ENCODE measurements around the gene POLR1A.
A peak's percentile ranks its signal among the peaks of the same experiment; 100 is the strongest.

POLR1A gene

GRCh38 chr2:86036669-86037138, 69.0 kb downstream of the POLR1A start:
- no peak for DNase-seq

GRCh38 chr2:86035883-86036668, 69.6 kb downstream of the POLR1A start:
- DNase-seq: peak; percentile 94 to 96

DNA sequence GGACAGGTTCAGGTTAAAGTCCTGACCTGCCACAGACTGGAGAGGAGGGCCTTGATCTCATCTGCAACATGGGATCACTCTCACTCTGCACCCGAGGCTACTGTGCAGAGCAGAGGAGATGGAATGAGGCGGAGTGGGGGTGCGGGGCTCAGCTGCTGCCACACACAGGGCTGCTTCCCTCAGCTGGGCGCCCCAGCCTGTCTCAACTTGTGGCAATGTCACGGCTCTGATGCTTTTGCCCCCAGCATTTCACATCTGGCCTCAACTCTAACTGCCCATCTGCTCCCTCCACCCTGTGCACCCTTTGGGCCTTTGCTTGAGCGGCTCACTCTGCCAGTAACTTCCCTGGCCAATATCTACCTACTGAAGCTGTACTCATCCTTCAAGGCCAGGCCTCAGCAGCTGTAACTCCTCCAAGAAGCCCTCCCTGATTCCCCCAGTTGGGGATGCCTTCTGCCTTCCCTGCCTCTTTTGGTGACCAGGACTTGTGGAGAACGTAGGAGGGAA, 70.3 kb downstream of the POLR1A start:
- no peak for DNase-seq

DNA sequence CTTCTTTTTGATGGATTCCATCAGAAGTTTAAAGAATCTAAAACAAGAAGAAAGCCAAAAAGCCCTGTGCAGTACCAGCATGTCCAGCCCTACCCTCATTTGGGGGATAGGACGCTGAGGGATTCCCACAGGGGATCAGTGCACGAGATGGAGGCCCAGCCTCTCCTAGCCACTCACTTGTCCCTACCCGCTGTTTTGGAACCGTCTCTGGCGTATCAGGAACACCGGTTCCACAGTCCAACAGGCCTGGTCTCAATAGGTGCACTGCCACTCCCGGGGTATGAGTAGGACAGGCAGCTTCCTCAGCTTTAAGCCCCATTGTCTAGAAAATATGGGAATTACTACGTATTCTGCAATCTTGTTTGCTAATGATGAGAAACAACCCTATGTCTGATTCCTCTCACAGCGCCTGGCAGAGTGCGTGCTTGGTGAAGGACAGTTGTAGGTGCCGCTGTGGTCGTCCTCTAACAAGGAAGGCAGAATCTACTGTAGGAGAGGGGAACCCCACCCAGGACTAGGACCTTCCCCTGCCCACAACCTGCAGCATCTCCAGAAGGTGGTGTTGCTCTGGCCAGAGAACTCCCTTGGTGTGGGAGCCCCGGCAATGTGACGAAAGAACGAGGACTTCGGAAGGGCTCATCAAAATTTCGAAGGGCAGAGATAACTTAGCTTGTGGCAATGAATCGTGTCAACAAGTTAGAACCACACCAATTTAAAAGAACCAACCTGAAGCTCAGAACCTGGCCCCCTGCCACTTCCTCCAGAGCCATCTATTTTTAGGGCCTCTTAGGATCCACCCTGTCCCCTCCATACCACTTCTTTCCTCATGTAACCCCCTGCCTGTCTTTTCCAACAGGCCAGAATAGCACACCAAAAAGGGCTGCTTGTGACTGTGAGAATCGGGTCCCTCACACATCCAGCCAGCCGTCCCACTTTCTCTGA, 71.7 kb downstream of the POLR1A start:
- no peak for DNase-seq

GRCh38 chr2:86032861-86033595, 72.7 kb downstream of the POLR1A start:
- DNase-seq: no peak

DNA sequence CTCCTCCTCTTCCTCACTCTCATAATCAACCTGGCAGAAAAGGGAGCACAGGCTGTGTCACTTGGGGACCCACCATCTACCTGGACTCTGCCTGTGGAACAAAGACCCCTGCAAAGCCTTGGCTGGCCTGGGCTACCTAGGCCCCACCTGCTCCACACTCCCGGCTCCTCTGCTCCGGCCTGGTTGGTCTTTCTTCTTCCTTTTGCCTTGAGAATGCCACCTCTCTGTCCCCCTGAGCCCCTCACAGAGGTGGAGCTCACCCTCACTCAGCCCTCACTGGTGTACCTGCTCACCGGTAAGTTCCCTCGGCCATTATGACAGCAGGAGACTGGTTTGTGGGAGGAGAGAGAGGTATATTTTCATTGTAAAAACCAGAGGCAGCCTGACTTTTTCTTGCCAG, 74.1 kb downstream of the POLR1A start:
- no peak for DNase-seq

DNA sequence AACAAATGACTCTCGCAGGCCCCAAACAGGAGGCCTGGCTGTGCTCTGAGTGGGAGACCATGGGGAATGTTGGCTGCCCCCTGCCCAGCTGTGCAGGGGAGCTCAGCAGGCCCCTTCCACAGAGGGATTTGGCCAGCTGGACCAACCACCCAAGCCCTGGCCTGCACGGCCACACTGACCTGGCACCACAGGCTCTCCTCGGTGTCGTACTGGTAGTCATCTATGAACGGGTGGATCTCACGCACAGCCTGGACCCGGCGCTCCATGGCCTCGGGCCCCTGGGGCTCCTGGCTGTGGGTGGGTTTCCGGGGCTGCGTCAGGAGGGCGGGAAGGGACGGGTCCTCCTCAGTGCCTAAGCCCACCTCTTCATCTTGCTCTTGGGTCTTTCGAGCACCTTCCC, 74.5 kb downstream of the POLR1A start:
- DNase-seq: no peak

DNA sequence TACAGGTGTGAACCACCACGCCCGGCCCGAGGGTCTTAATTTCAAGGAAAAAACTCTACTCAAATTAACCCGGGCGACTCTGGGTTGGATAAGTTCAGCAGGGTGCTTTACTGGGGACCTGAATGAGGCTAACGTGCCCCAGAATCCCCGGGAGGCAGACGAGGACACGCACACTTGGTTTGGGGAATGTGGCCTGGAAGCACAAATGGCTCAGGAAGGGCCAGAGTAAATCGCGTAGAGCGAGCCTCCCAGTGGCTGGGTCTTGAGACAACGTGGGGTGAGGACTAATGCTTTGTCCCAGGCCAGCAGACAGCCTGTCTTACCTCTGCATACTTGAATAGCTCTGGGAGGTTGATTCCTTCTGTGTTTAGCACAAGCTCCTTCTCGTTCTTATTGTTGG, 75.8 kb downstream of the POLR1A start:
- DNase-seq: no peak

DNA sequence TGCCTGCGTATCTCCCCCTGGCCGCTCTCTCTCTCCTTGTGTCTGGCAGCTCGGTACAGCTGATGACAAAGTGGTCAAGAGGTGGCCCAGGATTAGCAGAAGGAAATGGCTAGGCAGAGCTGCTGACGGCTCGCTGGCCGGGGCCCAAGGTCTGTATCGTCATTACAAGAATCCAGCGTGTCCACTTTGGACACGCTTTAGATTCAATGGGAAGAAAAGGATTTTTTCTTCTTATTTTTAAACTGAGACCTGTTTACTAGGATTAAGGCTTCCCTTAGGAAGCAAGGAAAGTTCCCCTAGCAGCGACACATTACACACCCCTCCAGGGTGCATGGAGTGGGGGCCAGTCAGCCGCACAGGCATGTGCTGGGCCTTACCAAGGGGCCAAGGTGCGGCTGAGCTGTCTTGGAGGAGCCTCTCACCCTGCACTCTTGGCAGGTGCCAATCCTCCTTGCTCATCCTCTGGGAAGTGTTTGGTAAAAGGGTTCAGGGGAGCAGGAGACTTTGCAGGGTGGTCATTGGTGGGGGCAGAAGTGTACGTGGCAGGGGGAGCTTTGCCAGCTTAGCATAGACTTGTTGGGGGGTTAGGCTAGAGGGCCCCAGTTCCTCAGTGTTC, 76.8 kb downstream of the POLR1A start:
- DNase-seq: no peak

DNA sequence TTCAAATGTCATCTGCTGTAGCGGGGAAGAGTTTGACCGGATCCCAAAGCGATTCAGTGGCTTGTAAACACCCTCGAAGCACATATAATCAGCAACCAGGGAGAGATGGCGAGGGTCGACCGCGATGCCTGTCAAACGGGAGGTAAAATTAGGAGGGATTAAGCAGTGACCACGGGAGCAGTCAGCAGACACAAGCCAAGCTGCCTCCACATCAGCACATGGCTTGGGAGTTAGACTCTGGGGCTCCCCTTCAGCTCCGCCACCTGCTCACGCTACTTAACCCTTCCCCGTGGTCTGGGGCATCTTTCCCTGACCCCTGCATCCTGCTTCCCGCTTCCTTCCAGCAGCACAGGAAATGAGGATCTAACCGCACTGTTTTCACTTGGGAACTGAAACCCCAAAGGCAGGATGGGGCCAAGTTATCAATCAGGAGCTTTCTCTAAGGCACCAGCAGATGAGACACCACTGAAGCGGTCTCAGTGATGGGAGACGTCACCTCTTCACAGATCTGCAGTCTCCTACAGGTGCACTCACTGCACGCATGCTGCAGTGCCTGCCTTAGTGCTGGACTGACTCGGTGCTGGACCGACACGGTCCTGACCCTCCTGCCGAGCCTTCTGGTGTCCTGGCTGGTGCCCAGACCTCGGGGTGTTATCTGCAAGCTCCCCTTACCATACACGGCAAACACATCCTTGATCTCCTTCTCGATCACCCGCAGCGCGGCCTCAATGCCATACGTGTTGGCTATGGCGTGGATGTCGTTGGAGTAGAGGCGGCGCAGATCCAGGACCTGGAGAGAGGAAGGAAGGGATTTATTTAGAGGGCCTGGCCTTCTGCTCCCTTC, 77.5 kb downstream of the POLR1A start:
- DNase-seq: no peak

DNA sequence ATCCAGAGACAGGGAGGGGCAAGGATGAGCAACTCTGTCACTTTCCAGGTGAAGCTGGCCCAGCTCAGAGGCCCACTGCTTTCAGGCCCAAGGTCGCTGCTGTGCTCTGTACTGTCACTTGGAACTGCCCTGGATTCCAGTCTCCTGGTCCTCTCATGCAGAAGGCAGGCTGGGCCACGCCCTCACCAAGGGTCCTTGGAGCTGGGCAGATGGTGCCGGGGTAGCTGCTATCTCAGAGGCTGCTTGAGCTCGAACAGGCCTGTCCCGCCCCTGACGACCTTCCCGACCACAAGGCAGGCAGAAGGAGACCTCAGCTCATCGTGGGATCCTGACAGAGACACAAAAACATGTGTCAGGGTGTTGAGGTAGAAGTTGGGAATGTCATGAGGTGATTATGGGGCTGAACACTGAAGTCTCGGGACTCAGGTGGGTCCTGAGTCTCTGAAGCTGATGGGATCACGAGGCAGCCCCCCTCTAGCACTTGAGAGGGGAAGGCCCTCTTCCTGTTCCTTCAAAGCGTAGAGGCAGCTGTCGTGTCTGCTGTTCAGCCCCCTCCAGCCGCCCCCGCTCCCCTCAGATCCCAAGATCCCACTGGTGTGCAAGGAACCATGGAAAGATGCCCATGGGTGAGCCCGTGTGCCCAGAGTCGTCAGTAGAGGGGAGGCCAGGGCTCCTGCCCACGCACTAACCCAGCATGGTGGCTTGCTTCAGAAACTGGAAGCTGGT, 78.3 kb downstream of the POLR1A start:
- no peak for DNase-seq

DNA sequence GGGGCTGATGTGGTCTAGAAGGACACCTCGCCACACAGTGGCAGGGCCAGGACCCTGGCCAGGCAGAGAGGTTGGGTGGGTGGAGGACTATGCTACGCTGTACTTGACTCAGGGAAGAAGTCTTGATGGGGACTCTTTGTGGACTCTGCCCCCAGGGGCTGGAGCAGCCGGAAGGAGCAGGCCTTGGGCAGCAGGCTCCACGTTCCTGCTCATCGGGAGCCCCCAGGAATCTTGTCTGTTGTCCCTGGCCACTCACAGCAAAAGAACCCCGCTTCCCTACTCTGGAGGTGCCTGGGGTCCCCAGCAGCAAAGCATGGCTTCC, 79.0 kb downstream of the POLR1A start:
- no peak for DNase-seq

DNA sequence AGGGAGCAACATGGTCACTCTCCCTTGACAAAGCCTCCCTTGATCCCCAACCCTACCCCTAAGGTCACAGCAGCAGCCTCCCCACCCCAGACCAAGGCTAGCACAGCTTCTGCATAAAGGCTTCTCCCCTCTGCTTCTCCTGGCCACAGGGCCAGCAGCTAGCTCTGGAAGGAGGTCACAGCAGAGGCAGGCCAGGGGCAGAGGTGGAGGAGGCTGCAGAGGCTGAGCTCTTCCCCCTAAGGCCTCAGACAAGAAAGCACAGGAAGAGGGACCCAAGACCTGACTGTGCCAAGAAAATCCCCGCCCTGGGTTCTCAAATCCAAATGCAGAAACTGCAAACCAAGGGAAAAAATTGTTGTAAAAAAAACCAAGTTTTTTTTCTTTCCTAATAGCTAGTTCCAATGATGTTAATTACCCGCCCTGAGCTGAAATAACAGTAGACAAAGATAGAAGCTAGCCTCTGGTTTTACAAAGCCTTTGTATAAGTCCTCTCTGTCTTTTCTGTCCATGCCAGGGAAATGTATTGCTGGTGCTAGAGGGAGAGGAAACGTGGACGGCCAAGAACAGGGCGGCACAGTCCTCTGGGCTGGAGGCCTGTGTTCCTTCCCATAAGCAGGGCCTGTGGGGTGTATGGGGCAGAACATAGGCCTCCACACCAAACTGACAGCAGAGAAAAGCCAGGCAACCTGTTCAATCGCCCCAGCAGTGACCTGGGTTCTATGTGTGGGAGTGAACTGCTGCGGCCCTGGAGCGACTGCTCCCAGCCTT, 79.5 kb downstream of the POLR1A start:
- no peak for DNase-seq

DNA sequence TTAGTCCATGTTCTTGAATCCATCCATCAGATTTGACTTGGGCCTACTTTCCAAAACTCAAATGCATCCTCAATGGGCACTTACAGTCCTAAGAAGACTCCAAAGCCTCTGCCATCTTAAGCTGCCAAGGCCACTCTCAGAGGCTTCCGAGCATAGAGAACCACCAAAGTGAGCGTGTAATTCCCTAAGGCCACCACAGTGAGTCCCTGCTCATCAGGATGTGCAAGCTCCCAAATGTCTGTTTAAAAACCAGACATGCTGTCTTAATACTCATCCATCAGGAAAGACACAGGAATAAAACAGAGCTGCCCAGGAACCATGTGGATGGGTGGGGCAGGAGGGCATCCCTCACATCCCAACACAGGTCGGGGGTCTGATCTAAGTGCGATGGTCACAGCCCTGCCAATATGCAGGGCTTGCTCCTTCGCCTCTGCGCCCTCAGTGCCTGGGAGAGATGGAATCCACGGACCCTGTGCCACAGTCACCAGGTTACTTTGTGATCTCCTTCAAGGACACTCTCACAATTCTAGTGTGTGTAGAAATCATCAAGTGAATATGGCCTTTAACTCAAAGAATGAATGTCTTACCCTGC, 80.4 kb downstream of the POLR1A start:
- peak in 1 of 2 experiments; percentile 32 for DNase-seq

DNA sequence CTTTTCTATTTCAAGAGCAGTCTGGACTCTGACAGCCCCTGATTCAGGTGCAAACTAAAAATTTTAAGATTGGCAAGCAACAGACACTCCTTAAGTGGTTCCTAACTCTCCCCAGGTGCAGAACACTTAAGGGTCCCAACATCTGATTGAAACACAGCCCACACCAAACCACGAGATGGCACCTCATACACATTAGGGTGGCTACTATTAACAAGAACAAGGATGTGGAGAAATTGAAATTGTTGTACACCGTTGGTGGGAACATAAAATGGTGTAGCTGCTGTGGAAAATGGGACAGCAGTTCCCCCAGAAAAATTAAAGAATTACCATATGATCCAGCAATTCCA, 82.3 kb downstream of the POLR1A start:
- DNase-seq: no peak

GRCh38 chr2:86022661-86023365, 82.9 kb downstream of the POLR1A start:
- no peak for DNase-seq

GRCh38 chr2:86021396-86022378, 84.0 kb downstream of the POLR1A start:
- DNase-seq: no peak

DNA sequence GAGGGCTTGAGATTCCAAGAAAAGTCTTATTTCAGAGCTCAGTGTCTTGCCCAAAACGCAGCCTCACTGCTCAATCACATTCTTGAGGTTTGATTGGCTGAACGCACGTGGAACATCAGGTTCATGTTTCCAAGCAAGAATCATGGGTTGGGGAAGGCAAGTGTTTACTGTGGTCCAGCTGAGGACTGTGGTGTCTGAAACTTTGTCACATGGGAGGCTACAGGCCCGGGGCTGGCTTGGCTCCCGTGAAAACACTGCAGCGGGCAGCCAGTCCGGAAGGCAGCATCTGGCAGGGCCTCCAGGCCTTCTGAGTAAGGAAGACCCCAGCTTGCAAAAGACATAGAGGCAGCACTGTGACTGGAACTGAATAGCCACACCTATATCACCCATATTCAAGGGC, 84.7 kb downstream of the POLR1A start:
- no peak for DNase-seq

Data from Kasumi-1 (cell line).